ENCODE results near the gene ACAA1.
"Not testable (repeated sequence)": the region's sequence is repeated elsewhere in the genome, so short reads cannot be mapped to it uniquely, and the experiment has no call there.

Gene ACAA1

GRCh38 chr3:38134517-38135143 lies 2.3 kb downstream of the ACAA1 start:
- DNase-seq, result not testable (repeated sequence)

DNA sequence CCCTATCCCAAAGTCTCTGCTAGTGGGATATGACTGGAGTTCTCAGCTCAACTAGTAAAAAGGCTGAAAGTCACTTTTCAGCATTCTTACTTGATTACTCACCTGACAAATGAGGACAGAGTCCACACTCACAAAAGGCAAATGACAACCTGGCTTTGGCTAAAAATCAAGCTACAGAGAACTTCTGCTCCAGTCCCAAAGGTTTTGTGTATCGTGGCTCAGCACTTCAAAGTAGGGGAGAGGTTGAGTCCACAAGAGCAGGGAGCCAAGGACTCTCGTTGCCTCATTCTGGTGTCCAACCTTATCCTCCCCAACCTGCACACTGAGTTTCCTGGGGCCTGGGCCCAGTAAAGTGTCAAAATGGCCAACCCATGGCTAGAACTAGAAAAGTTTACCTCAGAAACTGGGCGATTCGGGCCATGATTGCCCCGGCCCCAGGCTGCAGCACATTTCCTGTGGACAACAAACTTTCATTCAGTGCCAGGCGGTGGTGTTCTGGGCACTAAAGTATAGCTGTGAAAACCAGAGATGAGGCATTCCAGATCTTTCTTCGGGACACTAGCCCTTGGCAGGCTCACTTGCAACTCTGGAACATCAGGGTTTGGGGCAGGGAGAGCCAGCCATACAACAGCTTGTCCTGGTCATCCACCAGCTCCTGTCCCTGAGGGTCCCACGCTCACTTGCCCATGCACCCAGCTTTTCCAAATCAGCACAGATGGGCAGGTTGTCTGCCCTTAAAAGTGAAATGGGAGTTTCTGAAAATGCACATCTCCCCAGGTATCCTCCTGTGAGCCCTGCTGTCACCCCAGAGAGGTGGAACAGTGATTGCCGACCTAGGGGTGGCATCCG lies 3.1 kb downstream of the ACAA1 start:
- no peak for DNase-seq

GRCh38 chr3:38133209-38133556 lies 3.7 kb downstream of the ACAA1 start:
- DNase-seq, result no peak

DNA sequence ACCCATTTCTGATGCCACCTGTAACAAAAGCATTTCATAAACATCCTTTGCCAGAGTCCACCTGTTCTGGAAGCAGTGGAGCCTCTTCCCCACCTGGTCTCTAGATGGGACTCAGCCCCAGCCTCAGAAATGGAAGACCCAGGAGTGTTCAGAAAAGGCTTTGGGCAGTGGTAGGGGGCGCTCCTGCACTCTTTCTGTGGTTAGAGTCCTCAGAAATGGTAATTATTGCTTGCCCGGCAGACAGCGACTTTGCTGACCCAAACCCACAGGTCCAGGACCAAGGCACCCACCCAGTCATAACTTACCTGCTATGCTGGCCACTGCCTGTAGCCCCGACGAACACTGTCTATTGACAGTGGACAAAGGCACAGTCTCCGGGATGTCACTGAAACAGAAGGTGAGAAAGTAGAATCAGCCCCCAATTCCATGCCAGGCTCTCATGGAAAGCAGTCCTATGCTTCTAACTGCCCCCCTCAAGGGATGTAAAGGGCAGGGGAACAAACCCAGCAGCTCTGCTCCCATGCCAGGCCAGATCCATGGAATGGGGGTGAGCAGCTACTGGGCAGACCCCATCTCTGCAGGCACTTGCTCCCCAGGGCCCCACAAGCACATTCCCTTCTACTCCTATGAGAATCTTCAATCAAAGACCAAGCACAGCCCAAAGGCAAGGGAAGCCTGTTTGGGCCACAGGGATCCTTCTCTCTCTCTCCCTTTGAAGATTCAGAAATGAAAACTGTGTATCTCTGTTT lies 5.1 kb downstream of the ACAA1 start:
- peak; percentile 8 to 60 for DNase-seq

DNA sequence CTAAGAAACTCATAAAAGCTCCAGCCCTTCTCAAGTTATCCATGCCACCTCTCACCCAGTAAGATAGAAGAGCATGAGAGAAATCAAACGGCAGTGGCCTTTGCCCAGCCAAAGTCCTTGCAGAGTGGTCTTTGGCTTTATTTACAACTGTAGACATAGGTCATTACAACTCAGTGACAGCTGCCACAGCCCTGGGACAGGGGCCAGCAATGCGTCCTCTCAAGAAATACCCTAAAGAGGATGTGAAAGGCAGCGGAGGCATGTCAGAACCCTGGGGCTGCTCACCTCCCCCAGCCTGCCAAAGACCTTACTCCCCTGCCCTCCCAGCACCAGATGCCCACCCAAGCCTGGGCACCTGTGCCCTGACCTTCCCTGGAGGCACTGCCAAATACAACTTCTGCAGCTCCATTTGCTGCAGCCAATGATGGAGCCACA lies 6.3 kb downstream of the ACAA1 start:
- DNase-seq, result no peak

- no peak for DNase-seq
Measured at GRCh38 chr3:38129058-38129457, 7.9 kb downstream of the ACAA1 start.

GRCh38 chr3:38128303-38128655 lies 8.6 kb downstream of the ACAA1 start:
- no peak for DNase-seq

DNA sequence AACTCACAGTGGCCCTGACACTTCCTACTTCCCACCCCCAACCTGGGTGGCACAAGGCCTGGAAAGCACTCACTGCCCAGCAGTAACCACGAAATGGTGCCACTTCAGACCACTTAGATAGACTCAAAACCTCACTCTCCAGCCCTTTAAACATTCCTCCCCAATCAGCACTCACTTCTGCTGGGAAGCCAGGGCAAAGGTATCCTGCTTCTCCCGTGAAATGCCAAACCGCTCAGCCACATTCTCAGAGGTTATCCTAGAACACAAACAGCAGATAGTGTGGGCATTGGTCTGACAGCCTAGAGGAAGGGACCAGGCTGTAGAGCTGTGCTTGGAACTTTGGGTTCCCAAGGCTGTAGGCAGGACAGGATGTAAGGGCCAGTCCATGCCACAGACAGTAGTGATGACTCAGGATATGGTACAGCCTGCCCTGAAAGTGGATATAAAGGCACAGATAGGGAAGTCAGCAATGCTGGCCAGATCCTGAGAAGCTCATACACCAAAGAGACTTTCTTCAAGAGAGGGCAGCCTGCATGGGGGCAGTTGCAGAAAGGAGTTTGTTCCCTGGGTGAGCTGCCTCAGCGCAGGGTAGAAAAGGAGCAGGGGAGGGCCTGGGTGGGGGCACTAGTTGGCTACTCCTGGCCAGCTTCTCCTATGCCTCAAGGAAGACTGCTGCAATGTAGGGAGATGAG lies 9.2 kb downstream of the ACAA1 start:
- no peak for DNase-seq

- no peak for DNase-seq
Measured at GRCh38 chr3:38126121-38126892, 10.6 kb downstream of the ACAA1 start.

- DNase-seq, result no peak
Measured at GRCh38 chr3:38125305-38126120, 11.4 kb downstream of the ACAA1 start.

DNA sequence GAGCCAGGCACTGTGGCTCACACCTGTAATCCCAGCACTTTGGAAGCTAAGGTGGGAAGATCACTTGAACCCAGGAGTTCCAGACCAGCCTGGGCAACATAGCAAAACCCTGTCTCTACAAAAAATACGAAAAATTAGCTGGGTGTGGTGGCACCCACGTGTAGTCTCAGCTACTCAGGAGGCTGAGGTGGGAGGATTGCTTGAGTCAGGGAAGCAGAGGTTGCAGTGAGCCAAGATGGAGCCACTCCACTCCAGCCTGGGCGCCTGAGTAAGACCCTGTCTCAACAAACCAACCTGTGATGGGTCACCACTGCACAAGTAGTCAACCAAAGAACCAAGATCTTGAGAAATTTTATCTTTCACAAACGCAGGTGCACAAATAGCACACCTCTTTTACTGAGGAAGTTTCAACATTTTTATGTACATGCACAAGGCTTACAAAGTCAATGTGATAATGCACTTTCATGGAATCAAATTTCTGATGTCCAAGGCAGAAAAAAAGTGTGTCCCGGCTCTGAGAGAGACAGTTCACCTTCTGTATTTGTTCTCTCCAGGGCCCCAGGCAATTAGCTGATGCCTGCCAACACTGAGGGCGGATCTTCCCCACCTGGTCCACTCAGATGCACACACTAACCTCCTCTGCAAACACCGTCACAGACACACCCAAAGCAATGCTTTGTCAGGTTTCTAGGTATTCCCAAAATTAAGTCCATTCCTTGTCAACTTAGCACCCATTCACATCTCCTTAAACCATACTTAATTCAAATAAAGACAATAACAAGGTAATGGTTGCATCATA lies 12.4 kb downstream of the ACAA1 start:
- no peak for DNase-seq

DNA sequence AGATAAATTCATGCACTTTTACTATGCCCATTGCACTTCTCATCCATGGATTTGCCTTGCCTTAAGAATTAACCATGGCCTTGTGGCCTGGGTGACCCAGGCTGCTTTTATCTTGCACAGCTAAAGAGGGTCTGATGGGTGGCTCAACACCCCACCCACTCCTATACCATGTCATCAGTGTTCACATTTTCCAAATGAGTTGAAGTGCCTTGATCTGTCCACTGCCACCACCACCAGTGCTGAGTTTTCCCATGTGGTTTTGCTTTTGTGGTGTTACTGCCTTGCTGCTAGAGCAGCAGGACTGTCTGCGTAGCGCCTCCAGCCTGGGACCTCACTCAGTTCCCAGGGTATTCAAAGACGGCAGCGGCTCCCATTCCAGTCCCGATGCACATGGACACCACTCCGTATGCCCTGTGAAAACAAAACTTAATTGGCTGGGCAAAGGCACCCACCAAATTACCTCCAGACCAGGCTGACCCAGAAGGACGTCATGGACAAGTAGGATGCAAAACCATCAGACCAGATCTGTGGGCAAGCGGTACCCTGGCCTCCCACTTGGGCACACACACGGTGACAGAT lies 14.1 kb downstream of the ACAA1 start:
- DNase-seq, result no peak

- DNase-seq, result no peak
Measured at GRCh38 chr3:38121832-38122461, 15.0 kb downstream of the ACAA1 start.

GRCh38 chr3:38121451-38121831 lies 15.5 kb downstream of the ACAA1 start:
- DNase-seq, result no peak

DNA sequence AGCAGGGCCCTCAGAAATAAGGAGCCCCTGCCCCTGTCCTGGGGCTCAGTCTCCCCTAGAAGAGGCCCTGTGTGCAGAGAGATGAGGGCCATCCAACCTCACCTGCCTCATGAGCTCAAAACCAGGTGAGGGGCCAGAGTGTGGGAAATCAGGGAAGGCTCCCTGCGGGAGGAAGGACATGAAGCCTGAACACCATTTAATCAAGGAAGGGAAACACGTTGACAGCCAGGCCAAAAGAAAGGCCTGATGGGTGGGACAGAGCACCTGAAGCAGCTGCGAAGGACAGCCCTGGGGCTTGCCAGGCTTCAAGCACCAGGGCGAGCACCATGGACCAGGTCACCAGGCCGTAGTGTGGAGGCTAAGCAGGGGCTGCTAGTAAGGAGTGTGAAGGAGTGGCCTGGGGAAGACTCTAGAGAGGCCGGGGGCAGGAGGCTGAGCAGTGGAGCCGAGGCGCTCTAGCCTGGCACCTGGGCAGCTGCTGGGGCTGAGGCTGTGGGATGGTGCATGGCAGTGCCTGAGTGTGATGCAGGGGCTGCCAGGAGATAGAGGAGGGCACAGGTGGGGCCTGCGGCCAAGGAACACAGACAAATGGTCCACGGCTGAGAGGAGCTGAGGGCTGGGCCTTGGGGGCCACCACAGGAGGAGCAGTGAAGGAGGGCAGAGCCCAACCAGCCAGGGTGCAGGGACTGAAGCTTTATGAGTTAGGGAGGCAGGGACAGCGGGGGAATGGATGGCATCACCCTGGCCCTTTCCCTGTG lies 16.1 kb downstream of the ACAA1 start:
- no peak for DNase-seq

DNA sequence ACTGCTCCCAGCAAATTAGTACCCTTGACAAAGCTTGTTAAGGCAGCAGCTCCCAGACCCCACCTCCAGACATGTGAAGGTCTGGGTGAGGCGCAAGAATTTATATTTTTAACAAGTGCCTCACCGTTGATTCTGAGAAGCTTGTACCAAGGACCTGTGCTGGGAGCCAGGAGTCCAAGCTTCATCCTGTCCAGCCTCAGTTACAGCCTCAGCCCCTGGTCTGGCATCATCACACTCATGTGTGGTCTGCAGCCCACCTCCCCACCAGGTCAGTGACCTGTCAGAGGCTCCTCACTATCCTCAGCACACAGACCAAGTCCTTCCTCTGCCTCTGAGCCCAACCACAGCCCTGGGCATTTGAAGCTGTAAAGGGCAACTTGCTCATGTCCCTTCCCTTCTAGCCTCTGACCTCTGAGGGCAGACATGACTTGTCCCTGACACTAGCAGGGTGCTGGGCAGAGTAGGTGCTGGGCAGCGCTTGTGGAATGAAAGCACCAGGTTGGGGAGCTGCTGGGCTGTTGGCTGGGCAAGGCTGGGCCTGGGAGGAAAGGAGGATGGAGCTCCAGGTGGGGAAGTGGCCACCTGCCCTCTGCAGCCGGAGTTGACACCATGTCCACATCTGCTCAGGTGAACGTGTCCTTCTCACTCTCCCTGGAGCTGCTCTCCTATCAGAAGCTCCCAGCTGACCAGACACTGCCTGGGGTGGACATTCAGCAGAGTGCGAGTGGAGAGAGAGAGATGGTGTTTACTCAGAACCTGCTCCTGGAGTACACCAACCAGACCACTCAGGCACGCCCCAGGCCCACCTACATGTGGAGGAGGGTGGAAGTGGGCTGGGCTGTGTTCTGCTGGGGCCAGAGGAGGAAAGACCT lies 16.9 kb downstream of the ACAA1 start:
- DNase-seq, result no peak

DNA sequence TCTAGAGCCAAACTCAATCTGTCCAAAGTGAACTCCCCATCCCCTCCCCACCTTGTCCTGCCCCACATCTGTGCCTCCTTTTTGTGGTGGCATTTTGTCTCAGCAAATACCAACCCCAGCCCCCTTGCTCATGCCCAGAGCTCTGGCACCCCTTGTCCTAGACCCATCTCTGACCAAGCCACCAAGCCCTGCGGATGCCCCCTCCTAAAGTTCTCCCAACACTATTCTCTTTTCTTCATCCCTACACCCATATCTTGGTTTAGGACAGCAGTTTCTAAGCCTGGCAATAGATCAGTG lies 17.7 kb downstream of the ACAA1 start:
- no peak for DNase-seq

Measured in NCI-H526 (cell line).